Daoy (cell line): ENCODE measurements around the gene ZACN. TPM values are rescaled to one million over a fixed set of nuclear protein-coding genes. Genes with fewer than 3 reads are reported as not detected.

Experiments used
- DNase-seq: peaks from one replicate; pipeline ENCODE4 v3.0.0-alpha.2; 2015; ENCODE audit warnings: low read depth
- total RNA-seq: library from RNA; depleted of rRNA; stranded (reverse); fragments of >200 nt; shearing (Covaris generic); gene quantifications from 2 replicates; pipeline ENCODE4 v1.2.3, GENCODE V29; 2014

ZACN gene
- total RNA-seq, 1 experiment from 2014 or later = not detected

GRCh38 chr17:76102944-76103273 lies 23.9 kb downstream of the ZACN start:
- no peak for DNase-seq

GRCh38 chr17:76103274-76104139 lies 24.5 kb downstream of the ZACN start, which contains the start of gene EXOC7:
Gene EXOC7, minus strand, starts transcription at chr17:76103787. Its CDS starts 95 bp downstream, at chr17:76103692.
- peak; percentile 96 for DNase-seq

GRCh38 chr17:76104140-76104895 lies 25.3 kb downstream of the ZACN start:
- no peak for DNase-seq

GRCh38 chr17:76104896-76105231 lies 25.9 kb downstream of the ZACN start:
- DNase-seq = no peak

GRCh38 chr17:76106703-76107102 lies 27.7 kb downstream of the ZACN start:
- no peak for DNase-seq

GRCh38 chr17:76107509-76107908 lies 28.5 kb downstream of the ZACN start:
- no peak for DNase-seq

GRCh38 chr17:76111956-76112355 lies 33.0 kb downstream of the ZACN start:
- DNase-seq = no peak

GRCh38 chr17:76115138-76115754 lies 36.3 kb downstream of the ZACN start:
- no peak for DNase-seq

- no peak for DNase-seq
Observed at GRCh38 chr17:76119409-76120371, 40.7 kb downstream of the ZACN start.

GRCh38 chr17:76120658-76121008 lies 41.7 kb downstream of the ZACN start:
- no peak for DNase-seq

- no peak for DNase-seq
Observed at GRCh38 chr17:76121932-76122430, 43.0 kb downstream of the ZACN start.

GRCh38 chr17:76122431-76123190 lies 43.6 kb downstream of the ZACN start:
- DNase-seq = no peak

GRCh38 chr17:76123191-76123499 lies 44.2 kb downstream of the ZACN start:
- no peak for DNase-seq

GRCh38 chr17:76123749-76124581 lies 45.0 kb downstream of the ZACN start:
- no peak for DNase-seq

- no peak for DNase-seq
Observed at GRCh38 chr17:76124582-76125390, 45.8 kb downstream of the ZACN start.

GRCh38 chr17:76125391-76125675 lies 46.4 kb downstream of the ZACN start:
- no peak for DNase-seq

GRCh38 chr17:76125922-76126321 lies 46.9 kb downstream of the ZACN start:
- DNase-seq = no peak

GRCh38 chr17:76130473-76130872 lies 51.5 kb downstream of the ZACN start:
- no peak for DNase-seq

GRCh38 chr17:76131051-76131691 lies 52.2 kb downstream of the ZACN start:
- no peak for DNase-seq
